GM13977 (cell line): Measurements from ENCODE around the gene PABPN1.

Experiments
- DNase-seq: peaks from one replicate; pipeline ENCODE4 v3.0.0; 2012; ENCODE audit warnings: low spot score
- CTCF ChIP-seq: IDR thresholded peaks from 2 replicates; pipeline ENCODE4 v1.5.1; 2012; ENCODE audit warnings: mild to moderate bottlenecking, control low read depth; ENCODE audit not compliant: insufficient read depth; ENCODE audit errors: extremely low read depth, missing control alignments
- in situ Hi-C: fragments of 300-500 bp; cut with MboI; formaldehyde crosslinking; loops from one replicate; pipeline ENCODE4 v1.12.0; 2022; ENCODE audit warnings: low sequenced_read_pairs, low pct_unique_long_range_greater_than_20kb, mixed read lengths, inconsistent platforms; ENCODE audit not compliant: unreplicated experiment

PABPN1 gene

DNA sequence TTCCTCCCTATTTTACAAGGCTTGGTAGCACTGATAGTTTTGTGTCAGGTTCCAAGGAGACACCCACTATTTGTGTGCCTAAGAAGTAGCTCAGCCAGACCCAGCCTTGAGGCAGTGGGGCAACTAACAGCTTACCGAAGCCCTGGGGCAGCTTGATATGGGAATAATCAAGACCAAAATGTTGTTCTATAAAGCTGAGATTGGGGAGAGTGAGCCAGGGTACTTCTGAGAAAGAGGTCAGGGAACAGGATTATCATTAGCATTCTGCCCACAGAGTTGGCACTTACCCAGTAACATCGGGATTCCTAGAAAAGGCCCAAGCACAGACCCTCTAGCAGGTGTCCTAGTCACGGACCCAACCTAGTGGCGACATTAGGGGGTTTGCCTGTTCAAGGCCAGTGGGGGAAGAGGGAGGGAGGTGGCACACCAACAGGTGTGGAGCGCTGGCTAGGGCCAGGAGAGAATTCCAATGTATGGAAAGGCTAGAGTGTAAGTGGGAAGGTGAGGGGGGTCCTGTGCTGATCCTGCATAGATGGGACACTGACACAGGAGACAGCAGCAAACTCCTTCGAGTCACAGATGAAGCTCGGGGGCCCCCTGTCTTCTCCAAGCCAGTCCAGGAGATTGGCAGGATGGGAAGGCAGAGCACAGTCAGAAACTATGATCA is 23.5 kb upstream of the PABPN1 start:
- DNase-seq = no peak
- in situ Hi-C loops = no loop called here
- TF ChIP-seq CTCF = no peak

DNA sequence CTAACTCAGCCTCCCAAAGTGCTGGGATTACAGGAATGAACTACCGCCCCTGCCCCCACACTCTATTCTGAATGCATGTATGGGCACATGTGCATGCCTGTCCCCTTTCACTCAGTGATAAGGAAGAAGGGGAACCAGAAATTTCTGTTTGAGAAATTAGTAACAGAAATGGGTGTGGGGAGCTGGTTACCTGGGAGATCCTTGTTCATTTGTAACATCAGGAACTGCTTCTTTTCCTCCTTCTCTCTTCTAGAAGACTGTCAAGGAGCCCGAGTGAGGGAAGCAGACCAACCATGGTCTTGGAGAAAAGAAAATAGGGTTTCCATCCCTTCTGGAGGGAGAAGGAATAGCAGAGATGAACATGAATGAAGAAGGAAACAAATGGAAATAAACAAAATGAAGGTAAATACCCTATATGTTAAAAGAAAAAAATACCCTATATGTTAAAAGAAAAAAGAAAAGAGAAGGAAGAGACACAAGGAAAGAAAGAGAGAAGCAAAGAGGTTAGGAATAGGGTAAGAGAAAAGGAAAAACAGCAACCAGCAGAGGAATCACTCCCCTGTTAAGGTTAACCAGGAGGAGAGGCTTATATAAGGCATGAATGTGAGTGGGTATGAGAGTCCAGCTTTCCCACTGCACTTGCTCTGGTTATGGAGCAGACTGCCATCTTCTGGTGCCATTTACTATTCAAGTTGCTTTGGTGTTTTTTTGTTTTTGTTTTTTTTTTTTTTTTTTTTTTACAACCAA is 21.9 kb upstream of the PABPN1 start:
- no peak for DNase-seq
- in situ Hi-C loops = no loop called here

DNA sequence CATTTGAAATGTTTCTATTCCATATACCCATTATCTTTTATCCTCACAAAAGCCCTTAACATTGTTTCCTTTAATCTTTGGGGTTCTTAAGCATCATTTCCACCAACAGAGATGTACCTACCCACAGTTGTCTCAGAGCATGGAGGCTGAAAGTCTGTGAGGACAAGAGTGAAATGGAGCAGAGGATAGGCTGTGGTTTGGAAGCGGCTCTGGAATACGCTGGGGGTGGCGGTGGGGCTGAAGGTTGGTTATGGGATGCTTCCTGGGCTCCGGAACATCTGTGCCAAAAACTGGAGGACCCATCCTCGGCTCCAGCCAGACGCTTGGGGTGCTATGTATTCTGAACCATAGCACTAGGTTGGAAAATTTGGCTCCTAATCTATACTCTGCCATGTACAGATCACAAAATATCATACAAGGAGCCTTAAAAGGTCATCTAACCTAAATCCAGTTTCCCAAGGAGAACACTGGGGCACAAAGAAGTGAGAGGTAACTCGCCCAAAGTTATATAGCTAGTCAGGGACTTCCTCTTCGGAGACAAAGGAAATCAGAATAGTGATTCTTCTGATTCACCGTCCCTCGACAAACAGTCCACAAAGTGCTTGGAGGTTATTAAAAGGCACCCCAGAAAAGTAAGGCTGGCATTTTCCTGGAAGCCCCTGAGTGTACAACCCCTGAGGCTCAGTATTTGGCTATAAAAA is 21.1 kb upstream of the PABPN1 start:
- in situ Hi-C loops = no loop called here
- TF ChIP-seq CTCF = no peak

More for the DNA sequence above, 21.9 kb upstream of the PABPN1 start:
- peak; percentile 25 for TF ChIP-seq CTCF

GRCh38 chr14:23300687-23301223 is 20.5 kb upstream of the PABPN1 start:
- no peak for DNase-seq

More for the DNA sequence above, 21.1 kb upstream of the PABPN1 start:
- DNase-seq = no peak

GRCh38 chr14:23301288-23301968 is 19.8 kb upstream of the PABPN1 start:
- peak; percentile 97 for TF ChIP-seq CTCF
- DNase-seq = peak; percentile 99
- in situ Hi-C loops = no loop called here

More at GRCh38 chr14:23300687-23301223, 20.5 kb upstream of the PABPN1 start:
- TF ChIP-seq CTCF = no peak
- in situ Hi-C loops = no loop called here

- in situ Hi-C loops = no loop called here
- no peak for TF ChIP-seq CTCF
- DNase-seq = no peak
Measured at GRCh38 chr14:23301969-23302289, 19.3 kb upstream of the PABPN1 start.
